Endothelial cell of umbilical vein (primary cell): ENCODE results near the gene RGS12. TPM values are rescaled to one million over a fixed set of nuclear protein-coding genes. Genes with fewer than 3 reads are reported as not detected.

Experiments
- BruUV-seq: library from RNA; stranded (reverse); fragments of 400-500 nt; replicated peaks from 2 replicates; lab custom pipeline; 2021; lab: Mats Ljungman, UMichigan
- CTCF ChIA-PET: fragments of 300-600, 350-600 bp; sonication (Branson Sonifier 250); formaldehyde crosslinking; loops from one replicate; lab custom pipeline; 2021; ENCODE audit warnings: antibody characterized with exemption, inconsistent platforms; lab: Charles Lee
- POLR2A ChIA-PET: fragments of 300-600, 350-600 bp; sonication (Branson Sonifier 250); formaldehyde crosslinking; loops from one replicate; lab custom pipeline; 2021; ENCODE audit warnings: antibody characterized with exemption, inconsistent platforms; lab: Charles Lee
- DNase-seq: peaks from one replicate; pipeline ENCODE4 v3.0.0-alpha.2; 2011; ENCODE audit warnings: low read depth, low spot score
- FAIRE-seq: peaks from 2 replicates; lab custom pipeline; 2011; peaks lifted over from hg19 to GRCh38; lab: Jason Lieb, UNC
- H2AFZ ChIP-seq: 2 replicates; pipeline ENCODE4 v1.6.0; 2012; ENCODE audit warnings: low read depth, low read length, control low read depth, inconsistent platforms
- H3K27ac ChIP-seq: 2 replicates; pipeline ENCODE4 v1.5.1; 2011; ENCODE audit warnings: low read depth, mild to moderate bottlenecking, control low read depth, low read length, moderate library complexity; ENCODE audit not compliant: insufficient read depth
- H3K27me3 ChIP-seq, 2 experiments: 2 replicates each; pipeline versions ENCODE4 v1.6.0 to v1.6.1; 2011; ENCODE audit warnings: low read length in 2 of 2, mixed read lengths in 1 of 2; ENCODE audit not compliant: control insufficient read depth in 2 of 2, insufficient read depth in 2 of 2
- H3K36me3 ChIP-seq, 2 experiments: 2 replicates in 1 of 2; 3 replicates in 1 of 2; pipeline ENCODE4 v1.5.1; 2011; ENCODE audit warnings: low read length in 2 of 2, mild to moderate bottlenecking in 1 of 2, moderate library complexity in 1 of 2; ENCODE audit not compliant: control insufficient read depth in 2 of 2, insufficient read depth in 2 of 2; ENCODE audit errors: extremely low read depth in 1 of 2
- H3K4me1 ChIP-seq: 3 replicates; pipeline ENCODE4 v1.5.1; 2011; ENCODE audit warnings: mild to moderate bottlenecking, low read length; ENCODE audit not compliant: control insufficient read depth, insufficient read depth; ENCODE audit errors: extremely low read depth
- H3K4me2 ChIP-seq: 2 replicates; pipeline ENCODE4 v1.6.1; 2011; ENCODE audit warnings: low read length, control low read depth, mixed read lengths; ENCODE audit not compliant: insufficient read depth
- H3K4me3 ChIP-seq, 3 experiments: fragments of 200-600 bp in 1 of 3; sonication (generic), shearing (Covaris generic) in 1 of 3; replicated peaks in 1 of 3; 2 replicates each; pipeline ENCODE4 v1.5.1; 2011 to 2016; ENCODE audit warnings: control low read depth in 3 of 3, low read length in 3 of 3, mild to moderate bottlenecking in 2 of 3, inconsistent platforms in 1 of 3, low read depth in 1 of 3, moderate library complexity in 1 of 3; ENCODE audit not compliant: insufficient read depth in 1 of 3
- H3K79me2 ChIP-seq: 2 replicates; pipeline ENCODE4 v1.6.0; 2012; ENCODE audit warnings: low read length, inconsistent platforms; ENCODE audit not compliant: control insufficient read depth, insufficient read depth
- H3K9ac ChIP-seq: replicated peaks from 2 replicates; pipeline ENCODE3; 2011; ENCODE audit warnings: low read length, control low read depth; ENCODE audit not compliant: insufficient read depth; ENCODE audit errors: extremely low read depth
- H3K9me1 ChIP-seq: replicated peaks from 3 replicates; pipeline ENCODE4 v1.6.0; 2011; ENCODE audit warnings: mild to moderate bottlenecking, low read length; ENCODE audit not compliant: control insufficient read depth, insufficient read depth; ENCODE audit errors: extremely low read depth
- H3K9me3 ChIP-seq: replicated peaks from 2 replicates; pipeline ENCODE4 v1.5.1; 2012; ENCODE audit warnings: low read length, inconsistent platforms; ENCODE audit not compliant: control insufficient read depth, insufficient read depth
- H4K20me1 ChIP-seq: replicated peaks from 2 replicates; pipeline ENCODE3; 2011; ENCODE audit warnings: mild to moderate bottlenecking, low read length; ENCODE audit not compliant: control insufficient read depth, insufficient read depth; ENCODE audit errors: extremely low read depth
- EZH2 ChIP-seq: IDR thresholded peaks from 2 replicates; pipeline ENCODE4 v1.6.1; 2012; ENCODE audit warnings: borderline replicate concordance, low read depth, mild to moderate bottlenecking, moderate library complexity, low read length, inconsistent platforms; ENCODE audit not compliant: severe bottlenecking
- FOS ChIP-seq: IDR thresholded peaks from 2 replicates; pipeline ENCODE4 v1.6.1; 2011; ENCODE audit warnings: mild to moderate bottlenecking, low read length, moderate library complexity, borderline replicate concordance; ENCODE audit not compliant: insufficient read depth
- GATA2 ChIP-seq: IDR thresholded peaks from 2 replicates; pipeline ENCODE4 v1.7.0; 2011; ENCODE audit warnings: low read depth, mild to moderate bottlenecking, moderate library complexity, mixed read lengths, low read length; ENCODE audit not compliant: insufficient read length, insufficient read depth
- JUN ChIP-seq: IDR thresholded peaks from 2 replicates; pipeline ENCODE4 v1.6.1; 2011; ENCODE audit warnings: borderline replicate concordance, low read depth; ENCODE audit not compliant: insufficient read length, insufficient read depth
- MYC ChIP-seq: IDR thresholded peaks from one replicate; pipeline ENCODE4 v1.6.1; 2011; ENCODE audit warnings: mild to moderate bottlenecking, low read depth, low read length
- POLR2A ChIP-seq: IDR thresholded peaks from 2 replicates; pipeline ENCODE4 v1.6.1; 2012; ENCODE audit warnings: low read depth, mild to moderate bottlenecking, control low read depth, low read length
- POLR2AphosphoS5 ChIP-seq: IDR thresholded peaks from 2 replicates; pipeline ENCODE4 v1.6.1; 2012; ENCODE audit warnings: low read depth, mild to moderate bottlenecking, control low read depth, low read length, moderate library complexity; ENCODE audit not compliant: insufficient read depth
- dilution Hi-C: fragments of 300-500 bp; cut with MboI; formaldehyde crosslinking; loops from one replicate; pipeline ENCODE4 v1.15.0; 2019; ENCODE audit warnings: low sequenced_read_pairs; ENCODE audit not compliant: extremely low pct_ligation_motif_present
- intact Hi-C: fragments of 100-400 bp; cut with micrococcal nuclease; formaldehyde crosslinking; loops from one replicate; pipeline ENCODE4 v1.10.0; 2022
- polyA plus RNA-seq, 4 experiments: library from polyadenylated mRNA; depleted of rRNA in 3 of 4; stranded (reverse) in 3 of 4; unstranded in 1 of 4; fragments of >200 nt; gene quantifications; 2 replicates each; pipeline versions ENCODE4 v1.2.1 to v1.2.3, GENCODE V29; 2011 to 2012; ENCODE audit warnings: missing spikeins in 1 of 4
- total RNA-seq: library from RNA; stranded (reverse); gene quantifications from 2 replicates; pipeline ENCODE4 v1.2.3, GENCODE V29; 2021
- TF ChIP-seq, protein P1 (sequence below), 2 donors: IDR thresholded peaks; 1 replicate in 1 of 2; 2 replicates in 1 of 2; pipeline ENCODE4 v1.5.1; 2011; ENCODE audit warnings: low read length in 2 of 2, mild to moderate bottlenecking in 2 of 2, moderate library complexity in 2 of 2, control low read depth in 1 of 2, inconsistent platforms in 1 of 2, low read depth in 1 of 2; ENCODE audit not compliant: insufficient read depth in 1 of 2; ENCODE audit errors: extremely low read depth in 1 of 2
- TF ChIP-seq, protein P2 (sequence below): IDR thresholded peaks from 2 replicates; pipeline ENCODE4 v1.6.1; 2011; ENCODE audit not compliant: insufficient read depth, insufficient read length

Gene RGS12
- total and polyA plus RNA-seq, 2 donors (not counting 3 experiments of a cell fraction or from before 2014, with no cell fraction given) = 65.2 to 75.4 TPM

DNA sequence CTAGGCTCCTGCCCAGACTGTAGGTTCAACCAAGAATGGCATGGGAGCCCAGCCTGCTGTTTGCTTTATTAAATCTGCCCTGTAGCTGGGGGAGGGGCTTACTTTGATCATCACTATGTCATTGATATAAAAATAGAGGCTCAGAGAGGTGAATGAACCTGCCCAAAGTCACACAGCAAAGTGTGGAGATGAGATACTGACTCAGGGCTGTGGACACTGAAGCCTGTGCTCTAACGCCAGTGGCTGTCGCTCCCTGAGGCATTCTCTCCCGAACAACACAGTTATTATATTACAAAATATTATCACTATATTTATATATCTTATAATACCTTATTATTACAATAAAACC, 40.4 kb upstream of the RGS12 start:
- Histone ChIP-seq H3K4me2 (no peak overlapping the region), H3K4me1 (no peaks in the 10 kb centered on the region), H3K27me3 (no peaks in the 10 kb centered on the region), H3K9ac (no peak overlapping the region), H3K9me3 (no peaks in the 10 kb centered on the region), H3K4me3 (no peak overlapping the region), H3K79me2 (no peaks in the 10 kb centered on the region), H3K36me3 (no peaks in the 10 kb centered on the region), H3K27ac (no peak overlapping the region), H2AFZ (no peak overlapping the region), H4K20me1 (no peaks in the 10 kb centered on the region), H3K9me1 (no peaks in the 10 kb centered on the region)
- dilution Hi-C loops = no loop called here
- POLR2A ChIA-PET = no interaction called here
- no TSS peak for BruUV-seq
- no peak for TF ChIP-seq GATA2
- TF ChIP-seq POLR2AphosphoS5 = no peak
- TF ChIP-seq, protein P1, sequence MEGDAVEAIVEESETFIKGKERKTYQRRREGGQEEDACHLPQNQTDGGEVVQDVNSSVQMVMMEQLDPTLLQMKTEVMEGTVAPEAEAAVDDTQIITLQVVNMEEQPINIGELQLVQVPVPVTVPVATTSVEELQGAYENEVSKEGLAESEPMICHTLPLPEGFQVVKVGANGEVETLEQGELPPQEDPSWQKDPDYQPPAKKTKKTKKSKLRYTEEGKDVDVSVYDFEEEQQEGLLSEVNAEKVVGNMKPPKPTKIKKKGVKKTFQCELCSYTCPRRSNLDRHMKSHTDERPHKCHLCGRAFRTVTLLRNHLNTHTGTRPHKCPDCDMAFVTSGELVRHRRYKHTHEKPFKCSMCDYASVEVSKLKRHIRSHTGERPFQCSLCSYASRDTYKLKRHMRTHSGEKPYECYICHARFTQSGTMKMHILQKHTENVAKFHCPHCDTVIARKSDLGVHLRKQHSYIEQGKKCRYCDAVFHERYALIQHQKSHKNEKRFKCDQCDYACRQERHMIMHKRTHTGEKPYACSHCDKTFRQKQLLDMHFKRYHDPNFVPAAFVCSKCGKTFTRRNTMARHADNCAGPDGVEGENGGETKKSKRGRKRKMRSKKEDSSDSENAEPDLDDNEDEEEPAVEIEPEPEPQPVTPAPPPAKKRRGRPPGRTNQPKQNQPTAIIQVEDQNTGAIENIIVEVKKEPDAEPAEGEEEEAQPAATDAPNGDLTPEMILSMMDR (IDR thresholded peaks at IDR 0.05; ENCODE audit: extremely low read depth in 1 of 2, insufficient read depth in 1 of 2, low read depth in 1 of 2, low read length in 2 of 2) = no peak
- TF ChIP-seq, protein P2, sequence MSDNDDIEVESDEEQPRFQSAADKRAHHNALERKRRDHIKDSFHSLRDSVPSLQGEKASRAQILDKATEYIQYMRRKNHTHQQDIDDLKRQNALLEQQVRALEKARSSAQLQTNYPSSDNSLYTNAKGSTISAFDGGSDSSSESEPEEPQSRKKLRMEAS = no peak
- no peak for TF ChIP-seq JUN
- TF ChIP-seq FOS = no peak
- TF ChIP-seq POLR2A = no peak
- TF ChIP-seq MYC = no peak
- TF ChIP-seq EZH2 = no peak
- CTCF ChIA-PET = interaction anchor here (1.0 kb wide), 1 partner anchor 229 kb away, joined by 3 read pairs; no protein-coding TSS in a partner anchor
- DNase-seq (no peak), FAIRE-seq (no peak)
- intact Hi-C loops = no loop called here
